Measurements from ENCODE around the gene PRKAG2.
"Not testable (repeated sequence)": the region's sequence is repeated elsewhere in the genome, so short reads cannot be mapped to it uniquely, and the experiment has no call there.

Gene PRKAG2

DNA sequence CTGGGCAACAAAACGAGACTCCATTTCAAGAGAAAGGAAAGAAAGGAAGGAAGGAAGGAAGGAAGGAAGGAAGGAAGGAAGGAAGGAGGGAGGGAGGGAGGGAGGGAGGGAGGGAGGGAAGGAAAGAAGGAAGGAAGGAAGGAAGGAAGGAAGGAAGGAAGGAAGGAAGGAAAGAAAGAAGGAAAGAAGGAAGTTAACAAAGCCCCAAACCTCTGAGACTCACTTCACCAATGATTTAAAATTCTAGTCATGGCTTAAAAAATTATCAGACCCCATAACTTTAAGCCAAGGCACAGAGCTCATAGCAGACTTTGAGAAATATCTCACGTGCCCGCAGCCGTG is 94.7 kb downstream of the PRKAG2 start:
- DNase-seq, result not testable (repeated sequence)

DNA sequence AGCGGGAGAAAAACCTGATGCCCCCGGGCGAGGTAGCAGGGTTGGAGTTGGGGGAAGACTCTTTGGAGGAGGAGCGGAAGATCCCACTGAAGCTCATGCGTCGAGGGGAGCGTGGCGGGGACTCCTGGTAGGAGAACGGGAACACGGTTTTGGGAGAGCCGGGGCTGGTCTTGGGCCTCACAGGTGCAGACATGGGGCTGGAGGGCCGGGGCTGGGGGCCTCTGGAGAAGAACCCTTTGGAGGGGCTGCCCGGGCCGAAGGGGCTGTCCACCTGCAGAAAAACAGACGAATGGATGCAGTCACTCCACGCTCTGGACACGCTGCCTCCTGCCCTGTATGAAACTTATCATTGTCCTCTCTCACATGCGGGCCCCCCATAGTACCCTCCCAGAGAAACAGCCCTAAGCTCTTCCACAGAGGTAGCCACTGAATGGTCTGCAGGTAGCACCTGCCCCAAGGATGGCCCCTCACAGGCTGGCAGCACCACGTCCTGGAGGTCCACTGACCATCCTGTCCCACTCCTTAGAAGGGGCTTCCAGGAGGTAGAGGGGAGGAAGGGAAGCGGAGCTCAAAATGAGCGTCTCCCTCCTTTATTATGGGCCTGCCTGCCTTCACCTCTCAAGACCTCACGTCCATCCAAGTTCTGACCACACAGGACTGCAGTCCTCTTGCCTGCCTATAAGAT is 95.6 kb downstream of the PRKAG2 start:
- no peak for DNase-seq

DNA sequence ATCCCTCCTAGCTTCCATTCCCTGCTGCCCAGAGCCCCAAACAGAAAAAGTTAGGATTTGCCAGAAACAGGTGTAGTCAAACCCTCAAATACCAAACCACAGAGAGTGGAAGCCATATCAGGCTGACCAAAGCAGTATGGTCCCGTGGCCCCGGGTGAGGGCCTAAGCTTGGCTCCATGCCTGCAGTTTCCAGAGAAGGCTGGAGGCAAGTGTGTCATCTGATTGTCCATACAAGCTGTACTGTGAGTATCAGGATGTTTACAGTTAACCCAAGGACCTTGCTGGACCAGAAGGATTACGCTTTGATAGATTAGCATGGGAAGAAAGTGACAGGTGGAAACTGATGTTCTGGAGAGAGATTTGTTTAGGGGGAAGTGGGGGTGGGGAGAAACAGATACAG is 96.3 kb downstream of the PRKAG2 start:
- no peak for DNase-seq

DNA sequence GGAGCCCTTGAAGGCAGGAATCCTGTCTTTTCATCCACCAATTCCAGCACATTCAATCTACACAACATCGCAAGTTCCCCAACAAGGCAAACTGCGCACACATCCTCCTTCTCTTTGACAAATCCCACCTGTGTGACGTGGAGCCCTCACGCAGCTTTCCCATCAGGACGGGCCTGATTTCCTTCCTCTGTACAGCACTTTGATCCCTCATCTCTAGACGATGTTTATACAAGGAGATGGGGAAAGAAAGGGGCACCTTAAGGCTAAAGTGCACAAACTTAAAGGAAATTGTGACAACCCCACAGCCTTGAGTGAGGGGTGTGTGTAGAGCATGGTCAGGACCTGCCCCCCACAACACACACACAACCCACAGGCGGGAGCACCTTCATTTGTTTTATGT is 97.2 kb downstream of the PRKAG2 start:
- no peak for DNase-seq

DNA sequence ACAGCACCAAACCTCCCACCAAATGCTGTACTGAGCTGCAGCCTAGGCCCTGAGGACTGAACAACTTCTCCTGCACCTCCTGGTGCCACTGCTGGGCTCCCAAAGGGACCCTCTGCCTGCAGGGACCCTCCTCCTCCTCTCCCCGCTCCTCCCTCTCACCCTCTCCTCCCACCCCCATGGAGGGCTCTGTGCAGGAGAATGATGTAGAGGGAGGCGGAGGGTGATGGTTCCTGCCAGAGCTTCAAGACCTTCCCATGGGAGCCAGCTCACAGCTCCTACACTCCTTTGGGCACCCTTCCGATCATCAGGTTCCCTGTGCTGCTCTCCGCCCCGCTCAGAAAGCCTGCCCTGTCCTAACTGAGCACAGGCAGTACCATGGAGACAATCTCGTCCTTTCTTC is 97.7 kb downstream of the PRKAG2 start:
- no peak for DNase-seq

DNA sequence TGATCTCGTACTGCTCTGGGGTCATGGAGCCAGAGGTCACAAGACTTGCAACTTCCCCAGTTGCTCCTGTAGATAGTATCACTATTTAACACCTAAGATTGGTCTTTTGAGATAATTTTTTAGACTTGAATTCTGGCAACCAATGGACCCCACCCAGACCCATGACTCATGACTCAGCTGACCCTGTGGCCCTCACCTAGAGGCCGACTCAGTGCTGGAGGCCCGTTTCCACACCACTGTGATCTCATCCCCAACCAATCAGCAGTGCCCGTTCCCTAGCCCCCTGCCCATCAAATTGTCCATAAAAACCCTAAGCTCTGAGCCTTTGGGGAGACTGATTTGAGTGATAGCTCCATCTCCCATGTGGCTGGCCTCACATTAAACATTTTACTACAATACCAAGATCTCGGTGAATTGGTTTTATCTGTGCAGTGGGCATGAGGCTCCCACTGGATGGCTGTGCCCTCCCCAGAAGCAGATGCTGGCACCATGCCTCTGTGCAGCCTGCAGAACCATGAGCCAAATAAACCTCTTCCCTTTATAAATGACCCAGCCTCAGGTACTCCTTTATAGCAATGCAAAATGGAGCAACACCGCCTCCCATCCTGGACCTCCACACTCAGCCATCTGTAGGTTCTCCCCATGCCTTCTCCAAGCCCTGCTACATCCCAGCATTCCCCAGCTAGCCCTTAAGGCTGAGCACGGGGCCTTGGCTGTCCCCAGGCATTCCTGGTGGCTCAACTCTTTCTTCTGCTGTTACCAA is 98.8 kb downstream of the PRKAG2 start:
- no peak for DNase-seq

DNA sequence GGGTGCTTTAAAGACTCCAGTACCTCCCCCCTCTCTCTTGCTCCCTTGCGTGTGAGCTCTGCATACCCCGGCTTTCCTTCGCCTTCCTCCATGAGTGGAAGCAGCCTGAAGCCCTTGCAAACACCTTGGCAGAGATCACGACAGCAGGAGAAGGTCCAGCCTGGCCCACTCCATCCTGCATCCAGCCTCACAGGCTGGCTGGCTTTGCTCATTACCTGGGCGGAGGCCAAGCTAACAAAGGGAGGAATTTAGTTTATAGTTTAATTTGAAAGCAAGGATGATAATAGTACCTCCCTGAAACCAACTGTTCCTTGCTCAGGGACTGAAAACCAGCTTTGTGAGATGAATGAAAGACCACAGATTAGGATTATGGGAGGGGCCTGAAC is 99.4 kb downstream of the PRKAG2 start:
- DNase-seq, result no peak

DNA sequence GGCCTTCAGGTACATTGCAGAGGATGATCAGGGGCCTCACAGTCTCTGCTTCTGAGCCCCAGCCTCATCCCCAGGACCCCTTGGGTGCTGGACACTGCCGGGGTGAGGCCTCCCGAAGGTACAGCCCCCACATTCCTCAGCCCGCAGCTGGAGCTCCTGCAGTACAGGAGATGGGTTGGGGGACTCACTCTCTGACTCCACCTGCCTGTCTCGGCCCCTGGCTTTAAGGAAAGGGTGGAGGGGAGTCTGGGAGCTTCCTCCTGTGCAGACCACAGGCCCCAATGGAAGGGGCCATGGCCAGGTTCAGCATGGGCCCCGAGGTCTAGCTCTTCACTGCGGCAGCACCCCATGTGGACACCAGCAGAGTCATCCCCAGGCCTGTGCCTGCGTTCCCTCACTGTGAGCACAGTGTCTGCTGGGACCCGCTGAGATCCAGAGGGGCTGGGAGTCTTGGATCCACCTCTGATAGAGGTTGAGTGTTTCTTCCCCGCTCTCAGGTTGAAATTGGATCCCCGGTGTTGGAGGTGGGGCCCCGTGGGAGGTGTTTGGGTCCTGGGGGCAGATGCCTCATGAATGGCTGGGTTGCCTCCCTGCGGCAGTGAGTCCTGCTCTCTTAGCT is 99.9 kb downstream of the PRKAG2 start:
- no peak for DNase-seq

DNA sequence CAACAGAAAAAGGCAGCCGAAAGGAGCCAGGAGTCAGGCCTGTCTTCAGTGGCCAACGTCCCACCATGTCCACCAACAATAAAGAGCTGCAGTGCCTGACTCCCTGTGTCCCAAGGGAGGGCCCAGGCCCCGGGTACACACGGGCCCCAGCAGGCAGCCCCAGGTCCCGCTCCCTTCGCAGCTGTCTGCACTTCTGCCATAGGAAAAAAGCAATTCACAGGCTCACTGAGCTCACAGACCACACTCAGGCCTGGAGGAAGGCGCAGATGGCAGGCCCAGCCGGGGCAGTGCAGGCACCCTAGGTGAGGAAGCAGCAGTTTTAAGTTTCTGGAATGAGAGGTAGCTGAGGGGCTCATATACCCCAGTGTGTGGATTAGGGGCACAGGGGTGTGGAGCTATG is 100.5 kb downstream of the PRKAG2 start:
- no peak for DNase-seq

DNA sequence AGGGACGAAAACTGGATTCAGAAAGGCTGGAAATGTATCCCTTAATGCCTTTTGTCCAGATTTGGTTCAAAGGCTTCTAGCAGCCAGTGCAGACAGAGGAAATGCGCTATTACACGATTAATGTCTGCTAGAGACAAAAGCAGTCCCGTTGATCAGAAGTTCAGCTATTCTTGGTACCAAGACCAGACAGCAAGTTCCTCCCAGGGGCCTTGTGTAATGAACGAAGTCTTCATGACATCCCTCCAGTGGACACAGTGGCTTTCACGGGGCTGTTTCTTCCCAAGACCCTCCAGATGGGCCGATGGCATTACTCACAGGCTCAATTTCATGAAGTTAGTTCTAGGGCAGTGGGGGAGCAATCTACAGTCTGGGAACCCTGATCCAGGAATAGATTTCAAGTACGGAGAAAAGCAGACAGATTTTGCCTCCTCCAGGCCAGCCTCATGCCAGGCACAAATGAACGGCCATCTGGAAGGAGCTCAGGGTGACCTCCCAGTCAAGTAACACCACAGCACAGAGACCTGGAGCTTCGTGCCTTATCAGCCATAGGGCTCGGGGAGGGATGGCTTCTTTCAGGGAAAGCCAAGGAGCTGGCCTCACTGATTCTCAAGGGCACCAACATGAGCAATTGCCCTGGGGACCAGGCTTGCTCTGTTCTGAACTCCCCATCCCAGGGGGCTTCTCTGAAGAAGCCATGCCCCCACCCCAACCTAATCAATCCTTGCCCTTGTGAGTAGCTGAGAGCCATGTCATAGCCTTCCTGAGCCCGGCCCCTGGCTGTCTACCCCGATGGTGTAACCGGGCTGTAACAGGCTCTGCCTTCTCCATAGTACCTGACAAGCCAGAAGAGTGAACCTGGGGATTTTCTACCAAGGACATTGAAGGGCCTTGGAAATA is 101.1 kb downstream of the PRKAG2 start:
- no peak for DNase-seq

DNA sequence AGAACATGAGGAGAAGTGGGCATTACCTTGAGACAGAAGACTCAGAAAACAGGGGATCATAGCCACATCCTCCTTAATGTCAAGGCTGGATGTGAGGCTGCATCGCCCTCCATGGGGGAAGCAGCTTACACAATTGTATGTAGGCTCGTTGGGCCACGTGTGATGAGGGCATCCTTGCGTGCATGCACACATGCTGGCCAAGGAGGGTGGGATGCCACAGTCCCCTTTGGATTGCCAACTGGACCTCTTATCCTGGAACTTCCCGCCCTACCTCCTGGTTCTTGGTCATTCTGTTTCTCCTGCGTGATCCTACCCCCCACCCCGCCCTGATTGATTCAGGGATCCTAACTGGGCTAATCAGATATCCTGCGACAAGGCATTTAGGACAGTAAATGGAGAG is 102.0 kb downstream of the PRKAG2 start:
- no peak for DNase-seq

DNA sequence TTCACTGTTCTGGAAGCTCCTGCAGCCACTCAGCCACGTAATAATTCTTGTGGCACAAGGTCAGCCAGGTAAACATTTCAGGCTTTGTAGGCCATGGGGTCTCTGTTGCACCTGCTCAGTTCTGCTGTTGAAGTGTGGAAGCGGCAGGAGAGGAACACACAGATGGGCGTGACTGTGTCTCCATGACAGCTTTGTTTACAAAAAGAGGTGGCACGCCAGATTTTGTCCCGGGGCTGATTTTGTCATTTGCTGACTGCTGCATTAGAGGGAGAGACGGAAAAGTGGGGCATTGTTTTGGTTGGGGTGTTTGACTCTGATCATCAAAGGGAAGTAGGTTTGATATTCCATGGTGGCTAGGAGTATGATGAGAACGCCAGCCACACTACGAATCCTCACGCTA is 103.1 kb downstream of the PRKAG2 start:
- no peak for DNase-seq

DNA sequence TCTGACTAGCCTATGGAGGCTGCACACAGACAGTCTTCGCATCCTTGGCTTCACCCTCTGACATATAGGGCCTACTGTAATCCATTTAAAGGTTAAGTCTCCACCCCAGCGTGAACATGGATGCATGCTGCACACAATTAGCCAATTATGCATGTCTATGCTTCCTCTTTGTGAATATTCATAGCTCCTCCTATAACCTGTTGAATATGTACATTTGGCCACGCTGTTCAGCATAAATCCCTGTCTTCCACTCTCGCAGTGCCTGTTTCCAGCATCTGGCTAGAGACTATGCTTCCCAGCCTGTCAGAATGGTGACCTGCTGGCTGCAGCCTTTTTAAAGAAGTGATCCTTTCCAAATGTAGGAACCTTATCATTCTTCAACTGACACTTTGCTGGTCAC is 106.7 kb downstream of the PRKAG2 start:
- DNase-seq, result no peak

DNA sequence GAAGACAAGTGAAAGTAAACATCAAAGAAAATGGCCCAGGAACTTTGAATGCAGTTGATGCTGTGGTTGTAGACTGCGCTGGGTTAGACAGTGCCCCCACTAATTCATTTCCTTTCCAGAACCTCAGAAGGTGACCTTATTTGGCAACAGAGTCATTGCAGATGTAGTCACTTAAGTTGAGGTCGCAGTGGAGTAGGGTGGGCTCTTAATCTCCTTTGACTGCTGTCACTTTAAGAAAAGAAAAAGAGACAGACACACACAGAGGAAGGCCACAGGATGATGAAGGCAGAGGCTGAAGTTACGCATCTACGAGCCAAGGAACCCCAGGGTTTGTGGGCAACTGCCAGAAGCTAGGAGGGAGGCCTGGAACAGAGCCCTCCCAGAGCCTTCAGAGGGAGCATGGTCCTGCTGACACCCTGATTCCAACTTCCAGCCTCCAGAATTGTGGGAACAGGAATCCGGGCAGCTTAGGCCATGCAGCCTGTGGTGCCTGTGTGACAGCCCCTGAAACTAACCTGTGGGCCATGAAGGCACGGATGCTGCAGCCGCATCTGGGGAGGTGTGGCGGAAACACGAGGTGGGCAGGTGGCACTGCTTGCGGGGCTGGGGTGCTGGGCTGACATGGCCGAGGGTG is 107.6 kb downstream of the PRKAG2 start:
- DNase-seq, result no peak

DNA sequence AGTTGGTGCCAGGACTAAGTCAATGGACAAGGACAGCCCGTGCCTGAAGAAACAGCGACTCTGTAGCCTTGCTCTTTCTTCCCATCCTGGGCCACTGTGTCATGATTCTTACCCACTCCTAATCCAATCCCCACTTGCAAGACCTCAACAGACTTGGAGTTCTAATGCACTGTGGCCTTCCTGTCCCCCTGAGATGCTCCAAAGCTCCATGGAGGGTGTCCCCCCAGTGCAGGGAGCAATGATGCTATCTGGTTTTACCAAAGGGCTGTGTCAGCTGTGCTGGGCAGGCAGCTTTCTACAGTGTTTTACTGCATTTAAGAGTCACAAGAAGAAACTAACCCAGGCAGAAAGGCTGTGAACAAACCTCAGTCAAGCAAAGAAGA is 108.1 kb downstream of the PRKAG2 start:
- no peak for DNase-seq

DNA sequence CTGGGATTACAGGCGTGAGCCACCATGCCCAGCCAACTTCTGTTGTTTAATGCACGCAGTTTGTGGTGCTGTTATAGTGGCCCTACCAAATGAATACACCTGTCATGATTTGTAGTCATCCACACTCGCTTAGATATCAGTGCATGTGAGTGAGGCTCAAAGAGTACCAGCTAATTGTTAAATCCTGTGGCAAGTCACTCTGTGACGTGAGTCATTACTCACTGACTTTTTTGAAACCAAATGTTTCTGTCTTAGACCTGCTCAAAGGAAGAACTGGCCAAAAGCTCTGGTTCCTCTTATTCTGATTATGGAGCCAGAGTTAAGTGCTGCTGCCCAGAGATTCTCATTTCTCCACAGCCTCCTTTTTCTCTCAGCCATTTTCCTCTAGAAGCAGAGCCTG is 109.4 kb downstream of the PRKAG2 start:
- DNase-seq, result no peak

DNA sequence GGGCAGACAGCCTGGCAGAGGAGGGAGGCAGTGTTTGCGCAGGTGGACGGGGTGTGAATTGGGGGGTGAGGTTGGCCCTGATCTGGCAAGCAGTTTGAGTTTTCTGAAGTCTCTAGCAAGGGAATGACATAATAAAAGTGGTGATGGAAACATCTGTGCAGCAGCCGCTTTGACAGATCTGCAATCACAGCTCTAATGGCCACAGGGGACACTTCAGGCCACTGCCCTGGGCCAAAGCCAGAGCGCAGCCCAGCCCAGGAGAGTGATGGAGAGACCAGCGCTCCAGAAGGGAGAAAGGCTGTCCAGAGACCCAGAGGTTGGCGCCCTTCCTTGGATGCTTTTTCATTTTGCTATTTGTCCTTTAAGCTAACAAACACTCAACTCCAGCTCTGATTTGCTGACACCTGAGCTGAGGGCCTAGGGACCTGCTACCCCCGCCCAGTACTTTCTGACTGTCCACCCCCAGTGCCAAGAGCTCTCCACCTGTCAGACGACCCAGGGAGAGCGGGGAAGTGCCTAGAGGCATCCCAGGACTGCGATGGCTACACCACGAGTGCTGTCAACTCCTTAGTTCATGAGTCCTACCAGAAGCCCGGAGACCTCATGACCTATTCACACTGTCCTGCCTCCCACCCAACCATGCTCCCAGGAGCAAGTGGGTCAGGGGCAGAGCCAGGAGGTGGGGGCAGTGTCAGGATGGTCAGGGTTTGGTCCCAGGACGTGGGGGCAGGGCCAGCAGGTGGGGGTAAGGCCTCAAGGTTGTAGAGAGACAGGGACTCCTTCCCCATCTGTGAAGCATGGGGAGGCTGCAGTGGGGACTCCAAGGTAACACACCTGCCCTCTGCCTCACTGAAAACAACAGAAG is 112.6 kb downstream of the PRKAG2 start:
- DNase-seq, result no peak

DNA sequence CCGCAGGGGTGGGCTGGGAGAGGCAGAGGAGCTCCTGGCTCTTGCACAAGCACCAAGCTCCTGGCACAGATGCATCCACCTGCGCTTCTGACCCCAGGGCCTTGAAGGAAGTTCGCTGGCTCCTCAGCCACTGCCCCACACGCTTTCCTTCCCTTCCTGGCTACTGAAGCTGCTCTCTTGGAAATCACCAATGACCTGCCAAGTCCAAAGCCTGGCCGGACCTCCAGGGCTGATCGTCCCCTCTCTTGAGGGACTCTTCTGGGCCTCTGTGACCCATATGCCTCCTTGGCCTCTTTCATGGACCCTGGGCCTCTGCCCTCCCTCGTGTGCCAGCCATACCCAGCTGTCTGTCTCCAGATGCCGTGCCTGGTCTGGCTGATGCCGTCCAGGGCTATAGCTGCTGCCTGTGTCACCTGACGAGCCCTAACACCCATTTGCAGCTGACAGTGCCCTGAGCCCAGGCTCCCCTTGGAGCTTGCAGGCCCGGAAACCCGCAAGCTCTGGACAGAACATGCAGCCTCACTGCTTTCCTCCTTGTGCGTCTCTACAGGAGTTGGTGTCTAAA is 113.4 kb downstream of the PRKAG2 start:
- DNase-seq, result no peak

DNA sequence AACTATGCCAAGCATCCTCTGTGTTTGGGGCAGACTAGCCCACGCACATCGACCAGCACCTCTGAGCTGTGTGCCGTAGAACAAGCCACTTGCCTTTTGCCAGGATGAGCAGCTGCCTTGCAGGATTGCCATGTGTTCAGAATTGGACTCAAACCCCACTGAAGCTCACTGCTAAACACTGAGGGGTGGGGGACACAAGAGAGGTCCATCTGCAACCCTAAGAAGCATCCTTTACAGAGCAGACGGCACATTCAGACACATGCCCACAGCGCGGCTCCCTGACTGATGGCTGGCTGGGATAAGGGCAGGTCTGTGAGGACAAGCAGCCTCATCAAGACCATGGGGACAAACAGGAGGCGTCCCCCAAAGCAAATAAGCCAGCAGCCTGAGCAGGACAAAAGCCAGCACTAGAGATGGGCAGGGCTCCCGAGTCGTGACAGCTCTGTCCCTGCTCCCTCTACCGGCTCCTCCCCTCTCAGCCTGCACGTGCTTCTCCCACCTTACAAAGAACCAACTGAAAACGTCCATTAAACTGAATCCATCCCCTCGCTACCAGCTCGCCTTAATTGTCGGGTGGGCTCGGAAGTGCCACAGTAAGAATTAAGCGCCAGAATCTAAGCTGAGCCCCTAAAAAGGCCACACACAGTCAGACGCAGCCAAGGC is 114.2 kb downstream of the PRKAG2 start:
- DNase-seq, result no peak

DNA sequence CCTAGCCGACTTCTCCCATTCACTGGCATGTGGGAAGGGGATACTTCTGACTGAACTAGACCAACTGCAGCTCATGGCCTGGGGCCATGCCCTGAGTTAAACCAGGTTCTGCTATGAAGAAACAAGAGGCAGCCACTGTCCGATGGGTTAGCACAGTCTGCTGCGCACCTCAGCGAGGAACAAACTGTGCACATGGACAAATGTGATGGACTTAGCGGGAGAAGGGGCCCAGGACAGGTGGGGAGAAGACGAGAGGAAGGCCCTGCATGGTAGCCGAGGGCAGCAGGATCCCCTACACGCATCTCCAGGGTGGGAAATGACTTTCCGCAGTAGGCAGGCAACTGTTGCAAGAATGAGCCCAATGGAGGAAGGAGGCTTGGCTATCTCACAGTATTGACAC is 115.0 kb downstream of the PRKAG2 start:
- no peak for DNase-seq

DNA sequence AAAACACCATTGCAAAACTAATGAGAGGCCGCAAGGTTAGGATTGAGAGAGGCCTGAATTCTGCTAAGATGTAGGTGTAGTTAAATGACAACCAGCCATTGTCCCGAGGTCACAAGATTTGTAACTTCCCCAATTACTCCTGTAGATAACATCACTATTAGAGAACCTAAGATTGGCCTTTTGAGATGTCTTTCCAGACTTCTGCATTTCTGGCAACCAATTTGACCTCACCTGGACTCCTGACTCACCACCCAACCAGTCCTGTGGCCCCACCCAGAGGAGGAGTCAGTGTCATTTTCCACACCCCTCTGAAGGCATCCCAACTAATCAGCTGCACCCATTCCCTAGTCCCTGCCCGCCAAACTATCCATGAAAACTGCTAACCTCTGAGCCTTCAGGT is 115.7 kb downstream of the PRKAG2 start:
- DNase-seq, result no peak

Measured in fibroblast of upper back skin (primary cell).